Measurements from ENCODE around the gene NRF1.

The NRF1 gene

GRCh38 chr7:129719980-129720732, 108.6 kb downstream of the NRF1 start:
- DNase-seq, result no peak
- intact Hi-C loops (cut with DNase I), result no loop called here

- intact Hi-C loops (cut with DNase I), result no loop called here
- DNase-seq, result no peak
Observed at GRCh38 chr7:129721068-129721467, 109.5 kb downstream of the NRF1 start.

- DNase-seq, result no peak
- intact Hi-C loops (cut with DNase I), result no loop called here
Observed at GRCh38 chr7:129723679-129724078, 112.2 kb downstream of the NRF1 start.

GRCh38 chr7:129724796-129725195, 113.3 kb downstream of the NRF1 start:
- DNase-seq, result no peak
- intact Hi-C loops (cut with DNase I), result no loop called here

- no peak for DNase-seq
- intact Hi-C loops (cut with DNase I), result no loop called here
Observed at GRCh38 chr7:129728875-129729467, 117.5 kb downstream of the NRF1 start.

GRCh38 chr7:129729511-129729910, 118.0 kb downstream of the NRF1 start:
- intact Hi-C loops (cut with DNase I), result no loop called here
- DNase-seq, result no peak

- no peak for DNase-seq
- intact Hi-C loops (cut with DNase I), result no loop called here
Observed at GRCh38 chr7:129730159-129730558, 118.6 kb downstream of the NRF1 start.

GRCh38 chr7:129734400-129734799, 122.9 kb downstream of the NRF1 start:
- intact Hi-C loops (cut with DNase I), result no loop called here

GRCh38 chr7:129739427-129739826, 127.9 kb downstream of the NRF1 start:
- intact Hi-C loops (cut with DNase I), result no loop called here
- no peak for DNase-seq

More at GRCh38 chr7:129734400-129734799, 122.9 kb downstream of the NRF1 start:
- no peak for DNase-seq

GRCh38 chr7:129740574-129741410, 129.3 kb downstream of the NRF1 start:
- intact Hi-C loops (cut with DNase I), result no loop called here
- DNase-seq, result no peak

- DNase-seq, result peak in 2 of 10 donors; percentile 21 to 36
- intact Hi-C loops (cut with DNase I), result no loop called here
Observed at GRCh38 chr7:129741743-129742213, 130.3 kb downstream of the NRF1 start.

- no peak for DNase-seq
- intact Hi-C loops (cut with DNase I), result no loop called here
Observed at GRCh38 chr7:129742256-129742655, 130.7 kb downstream of the NRF1 start.

- intact Hi-C loops (cut with DNase I), result no loop called here
- DNase-seq, result no peak
Observed at GRCh38 chr7:129746857-129747529, 135.5 kb downstream of the NRF1 start.

GRCh38 chr7:129748356-129749109, 137.0 kb downstream of the NRF1 start:
- no peak for DNase-seq

GRCh38 chr7:129750091-129750490, 138.6 kb downstream of the NRF1 start:
- intact Hi-C loops (cut with DNase I), result no loop called here
- no peak for DNase-seq

More at GRCh38 chr7:129748356-129749109, 137.0 kb downstream of the NRF1 start:
- intact Hi-C loops (cut with DNase I), result no loop called here

- intact Hi-C loops (cut with DNase I), result no loop called here
- DNase-seq, result no peak
Observed at GRCh38 chr7:129750501-129750900, 139.0 kb downstream of the NRF1 start.

GRCh38 chr7:129751916-129752315, 140.4 kb downstream of the NRF1 start:
- no peak for DNase-seq
- intact Hi-C loops (cut with DNase I), result no loop called here

GRCh38 chr7:129752760-129753159, 141.2 kb downstream of the NRF1 start:
- intact Hi-C loops (cut with DNase I), result no loop called here
- no peak for DNase-seq

- no peak for DNase-seq
- intact Hi-C loops (cut with DNase I), result no loop called here
Observed at GRCh38 chr7:129754406-129754805, 142.9 kb downstream of the NRF1 start.

GRCh38 chr7:129757991-129758390, 146.5 kb downstream of the NRF1 start:
- DNase-seq, result no peak
- intact Hi-C loops (cut with DNase I), result no loop called here
